ENCODE data around the gene ETV3. TPM values are rescaled to one million over a fixed set of nuclear protein-coding genes. Genes with fewer than 3 reads are reported as not detected.
"Not testable (repeated sequence)": the region's sequence is repeated elsewhere in the genome, so short reads cannot be mapped to it uniquely, and the experiment has no call there.

ETV3 gene
- total RNA-seq, 4 donors from 2014 or later = 4.4 to 30.1 (median 19.6) TPM

GRCh38 chr1:157104598-157105293 is 33.4 kb downstream of the ETV3 start:
- no peaks in the 10 kb centered on the region for H3K36me3 ChIP-seq
- no peak overlapping the region for H3K4me3 ChIP-seq
- H3K4me1 ChIP-seq = no peaks in the 10 kb centered on the region
- DNase-seq = no peak
- no peaks in the 10 kb centered on the region for H3K27me3 ChIP-seq
- no peak overlapping the region for H3K27ac ChIP-seq
- no peaks in the 10 kb centered on the region for H3K9me3 ChIP-seq
- TF ChIP-seq POLR2A (IDR thresholded peaks at IDR 0.05) (no peak), CTCF (IDR thresholded peaks at IDR 0.05) (no peak)
- intact Hi-C loops (cut with DNase I; ENCODE audit: low total_unique reads) = no loop called here

GRCh38 chr1:157103268-157103667 is 34.9 kb downstream of the ETV3 start:
- Histone ChIP-seq H3K36me3 (no peaks in the 10 kb centered on the region), H3K4me3 (no peak overlapping the region), H3K27me3 (no peaks in the 10 kb centered on the region), H3K27ac (no peak overlapping the region), H3K4me1 (no peaks in the 10 kb centered on the region), H3K9me3 (no peaks in the 10 kb centered on the region)
- intact Hi-C loops (cut with DNase I; ENCODE audit: low total_unique reads) = no loop called here
- DNase-seq = no peak
- TF ChIP-seq POLR2A (IDR thresholded peaks at IDR 0.05) (no peak), CTCF (IDR thresholded peaks at IDR 0.05) (no peak)

GRCh38 chr1:157101149-157101548 is 37.0 kb downstream of the ETV3 start:
- Histone ChIP-seq H3K36me3 (no peaks in the 10 kb centered on the region), H3K27me3 (no peaks in the 10 kb centered on the region), H3K4me3 (no peak overlapping the region), H3K4me1 (no peaks in the 10 kb centered on the region), H3K9me3 (no peaks in the 10 kb centered on the region), H3K27ac (no peak overlapping the region)
- TF ChIP-seq POLR2A (IDR thresholded peaks at IDR 0.05) = no peak
- TF ChIP-seq CTCF (IDR thresholded peaks at IDR 0.05) = no peak
- intact Hi-C loops (cut with DNase I; ENCODE audit: low total_unique reads) = no loop called here
- DNase-seq = no peak

- intact Hi-C loops (cut with DNase I; ENCODE audit: low total_unique reads) = no loop called here
- no peaks in the 10 kb centered on the region for H3K9me3 ChIP-seq
- DNase-seq = no peak
These were observed 38.6 kb downstream of the ETV3 start, which contains the start of gene ETV3L for GRCh38 chr1:157099633-157100009. Gene ETV3L, minus strand, starts transcription at chr1:157099808. Its CDS starts 285 bp downstream, at chr1:157099523.

GRCh38 chr1:157098987-157099632 is 39.1 kb downstream of the ETV3 start:
- H3K27ac ChIP-seq; H3K36me3 ChIP-seq; H3K4me3 ChIP-seq; H3K9me3 ChIP-seq; DNase-seq; H3K4me1 ChIP-seq; intact Hi-C loops (cut with DNase I; ENCODE audit: low total_unique reads); H3K27me3 ChIP-seq: not testable (repeated sequence)

More at GRCh38 chr1:157099633-157100009, 38.6 kb downstream of the ETV3 start, which contains the start of gene ETV3L:
- no peak within 1 kb of the TSS for H3K4me3 ChIP-seq
- H3K27me3 ChIP-seq = no peaks in the 10 kb centered on the region
- no peaks in the 10 kb centered on the region for H3K4me1 ChIP-seq
- H3K27ac ChIP-seq = no peak within 1 kb of the TSS
- TF ChIP-seq POLR2A (IDR thresholded peaks at IDR 0.05) (no peak), CTCF (IDR thresholded peaks at IDR 0.05) (no peak)
- no peaks in the 10 kb centered on the region for H3K36me3 ChIP-seq

Data from uterus (tissue), 4 donors.